Panc1 (cell line): ENCODE results near the gene ZNF579.
A peak's percentile ranks its signal among the peaks of the same experiment; 100 is the strongest.

Experiments used
- POLR2AphosphoS5 ChIP-seq: IDR thresholded peaks from 2 replicates; pipeline ENCODE4 v1.6.1; 2012; ENCODE audit warnings: mild to moderate bottlenecking, low read depth, low read length, moderate library complexity
- SIN3A ChIP-seq: IDR thresholded peaks from 2 replicates; pipeline ENCODE4 v1.6.1; 2012; ENCODE audit warnings: low read depth, mild to moderate bottlenecking, low read length, moderate library complexity, borderline replicate concordance; ENCODE audit not compliant: insufficient read depth
- TCF7L2 ChIP-seq: IDR thresholded peaks from 2 replicates; pipeline ENCODE4 v1.6.1; 2011; ENCODE audit warnings: mild to moderate bottlenecking, low read depth, low read length, inconsistent platforms
- TF ChIP-seq, protein P1 (sequence below): fragments of 450-650 bp; IDR thresholded peaks from 2 replicates; pipeline ENCODE4 v1.5.1; 2017; ENCODE audit warnings: mild to moderate bottlenecking
- TF ChIP-seq, protein P2 (sequence below), 2 experiments: IDR thresholded peaks; 2 replicates each; pipeline ENCODE4 v1.6.1; 2011 to 2012; ENCODE audit warnings: low read depth in 2 of 2, control low read depth in 1 of 2, low read length in 1 of 2, mild to moderate bottlenecking in 1 of 2, moderate library complexity in 1 of 2; ENCODE audit not compliant: insufficient read depth in 1 of 2

DNA sequence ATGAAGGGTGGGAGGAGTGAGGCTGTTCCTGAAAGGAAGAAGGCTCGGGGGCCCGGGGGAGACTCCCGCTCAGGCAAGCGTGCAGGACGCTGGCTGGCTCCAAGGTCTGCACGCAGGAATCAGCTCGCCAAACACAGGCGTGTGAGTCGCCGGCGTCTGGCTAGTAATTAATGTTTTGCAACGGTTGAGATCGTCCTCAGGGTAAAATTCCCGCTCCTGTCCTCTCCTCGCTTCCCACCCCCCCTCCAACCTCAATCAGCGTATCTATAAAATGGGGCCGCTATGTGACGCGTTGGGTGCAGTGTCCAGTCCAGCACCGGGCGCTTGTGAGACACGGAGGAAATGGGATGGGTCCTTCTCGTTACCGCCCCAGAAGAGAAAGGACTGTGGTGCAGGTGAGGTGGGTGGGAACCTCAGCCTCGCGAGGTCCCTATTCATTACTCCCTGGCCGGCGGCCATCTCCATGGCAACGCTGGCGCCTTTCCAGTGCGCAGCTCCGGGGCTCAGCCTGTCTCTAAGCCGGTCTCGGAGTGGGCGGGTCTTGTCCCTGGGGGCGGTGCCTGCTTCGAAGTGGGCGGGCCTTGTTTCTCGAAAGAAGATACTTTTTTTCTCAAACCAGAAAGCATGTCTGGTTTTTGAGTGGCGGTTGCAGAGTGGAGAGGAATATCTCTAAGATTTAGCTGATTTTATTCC is 6.5 kb upstream of the ZNF579 start:
- 0 out of 2 replicates have a peak, but pooled peaks have one; percentile 37 for TF ChIP-seq SIN3A
- TF ChIP-seq, protein P1, sequence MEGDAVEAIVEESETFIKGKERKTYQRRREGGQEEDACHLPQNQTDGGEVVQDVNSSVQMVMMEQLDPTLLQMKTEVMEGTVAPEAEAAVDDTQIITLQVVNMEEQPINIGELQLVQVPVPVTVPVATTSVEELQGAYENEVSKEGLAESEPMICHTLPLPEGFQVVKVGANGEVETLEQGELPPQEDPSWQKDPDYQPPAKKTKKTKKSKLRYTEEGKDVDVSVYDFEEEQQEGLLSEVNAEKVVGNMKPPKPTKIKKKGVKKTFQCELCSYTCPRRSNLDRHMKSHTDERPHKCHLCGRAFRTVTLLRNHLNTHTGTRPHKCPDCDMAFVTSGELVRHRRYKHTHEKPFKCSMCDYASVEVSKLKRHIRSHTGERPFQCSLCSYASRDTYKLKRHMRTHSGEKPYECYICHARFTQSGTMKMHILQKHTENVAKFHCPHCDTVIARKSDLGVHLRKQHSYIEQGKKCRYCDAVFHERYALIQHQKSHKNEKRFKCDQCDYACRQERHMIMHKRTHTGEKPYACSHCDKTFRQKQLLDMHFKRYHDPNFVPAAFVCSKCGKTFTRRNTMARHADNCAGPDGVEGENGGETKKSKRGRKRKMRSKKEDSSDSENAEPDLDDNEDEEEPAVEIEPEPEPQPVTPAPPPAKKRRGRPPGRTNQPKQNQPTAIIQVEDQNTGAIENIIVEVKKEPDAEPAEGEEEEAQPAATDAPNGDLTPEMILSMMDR = no peak
- peak; percentile 54; the same call in 1 of the 2 replicates for TF ChIP-seq POLR2AphosphoS5
- TF ChIP-seq, protein P2, sequence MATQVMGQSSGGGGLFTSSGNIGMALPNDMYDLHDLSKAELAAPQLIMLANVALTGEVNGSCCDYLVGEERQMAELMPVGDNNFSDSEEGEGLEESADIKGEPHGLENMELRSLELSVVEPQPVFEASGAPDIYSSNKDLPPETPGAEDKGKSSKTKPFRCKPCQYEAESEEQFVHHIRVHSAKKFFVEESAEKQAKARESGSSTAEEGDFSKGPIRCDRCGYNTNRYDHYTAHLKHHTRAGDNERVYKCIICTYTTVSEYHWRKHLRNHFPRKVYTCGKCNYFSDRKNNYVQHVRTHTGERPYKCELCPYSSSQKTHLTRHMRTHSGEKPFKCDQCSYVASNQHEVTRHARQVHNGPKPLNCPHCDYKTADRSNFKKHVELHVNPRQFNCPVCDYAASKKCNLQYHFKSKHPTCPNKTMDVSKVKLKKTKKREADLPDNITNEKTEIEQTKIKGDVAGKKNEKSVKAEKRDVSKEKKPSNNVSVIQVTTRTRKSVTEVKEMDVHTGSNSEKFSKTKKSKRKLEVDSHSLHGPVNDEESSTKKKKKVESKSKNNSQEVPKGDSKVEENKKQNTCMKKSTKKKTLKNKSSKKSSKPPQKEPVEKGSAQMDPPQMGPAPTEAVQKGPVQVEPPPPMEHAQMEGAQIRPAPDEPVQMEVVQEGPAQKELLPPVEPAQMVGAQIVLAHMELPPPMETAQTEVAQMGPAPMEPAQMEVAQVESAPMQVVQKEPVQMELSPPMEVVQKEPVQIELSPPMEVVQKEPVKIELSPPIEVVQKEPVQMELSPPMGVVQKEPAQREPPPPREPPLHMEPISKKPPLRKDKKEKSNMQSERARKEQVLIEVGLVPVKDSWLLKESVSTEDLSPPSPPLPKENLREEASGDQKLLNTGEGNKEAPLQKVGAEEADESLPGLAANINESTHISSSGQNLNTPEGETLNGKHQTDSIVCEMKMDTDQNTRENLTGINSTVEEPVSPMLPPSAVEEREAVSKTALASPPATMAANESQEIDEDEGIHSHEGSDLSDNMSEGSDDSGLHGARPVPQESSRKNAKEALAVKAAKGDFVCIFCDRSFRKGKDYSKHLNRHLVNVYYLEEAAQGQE (IDR thresholded peaks at IDR 0.05; ENCODE audit: insufficient read depth in 1 of 2, low read depth in 2 of 2, low read length in 1 of 2) = 0 out of 4 replicates have a peak, but pooled peaks of 1 of the 2 experiments have one; percentile 29
- TF ChIP-seq TCF7L2 = 0 out of 2 replicates have a peak, but pooled peaks have one; percentile 23
